A549 (cell line): ENCODE data around the gene TTYH3. TPM values are rescaled to one million over a fixed set of nuclear protein-coding genes. Genes with fewer than 3 reads are reported as not detected.

ENCODE experiments used
- ATAC-seq, 2 experiments: fragments of 200-7000 bp in 1 of 2; fragments of >200 bp in 1 of 2; cut with Nextera tagmentation in 1 of 2; cut with Tn5 transposase in 1 of 2; 3 replicates each; pipeline versions ENCODE4 v1.8.0 to v1.9.1; 2018 to 2020; ENCODE audit warnings: mild to moderate bottlenecking in 1 of 2, moderate library complexity in 1 of 2
- CTCF ChIA-PET: fragments of 300-600 bp; sonication (Branson Sonifier 250); formaldehyde crosslinking; extraction: SDS; loops from one replicate; lab custom pipeline; 2021; ENCODE audit warnings: antibody characterized with exemption, inconsistent platforms; lab: Yijun Ruan, JAX
- POLR2A ChIA-PET: fragments of 350-600 bp; formaldehyde crosslinking; extraction: SDS; loops from one replicate; lab custom pipeline; 2021; ENCODE audit warnings: antibody characterized with exemption, inconsistent platforms; lab: Yijun Ruan, JAX
- DNase-seq, 2 experiments: peaks; one replicate each; pipeline versions ENCODE4 v3.0.0 to v3.0.0-alpha.2; 2011 to 2016; ENCODE audit warnings: low read depth in 1 of 2, low spot score in 1 of 2
- FAIRE-seq: peaks from 2 replicates; lab custom pipeline; 2011; peaks lifted over from hg19 to GRCh38; lab: Jason Lieb, UNC
- H3K27ac ChIP-seq, 2 experiments: fragments of >200 bp; sonication (Bioruptor Twin); formaldehyde crosslinking; 3 replicates each; pipeline ENCODE4 v1.5.1; 2016 to 2017
- H3K4me1 ChIP-seq: fragments of >200 bp; sonication (Bioruptor Twin); formaldehyde crosslinking; 3 replicates; pipeline ENCODE4 v1.6.1; 2016
- H3K4me2 ChIP-seq: fragments of >200 bp; sonication (Bioruptor Twin); formaldehyde crosslinking; 3 replicates; pipeline ENCODE4 v1.6.1; 2016
- H3K4me3 ChIP-seq: fragments of >200 bp; sonication (Bioruptor Twin); formaldehyde crosslinking; 3 replicates; pipeline ENCODE4 v1.5.1; 2016
- H3K9me3 ChIP-seq: fragments of >200 bp; sonication (Bioruptor Twin); formaldehyde crosslinking; 3 replicates; pipeline ENCODE4 v1.6.1; 2016
- BHLHE40 ChIP-seq: IDR thresholded peaks from 2 replicates; pipeline ENCODE4 v1.6.1; 2012; ENCODE audit warnings: low read depth, low read length, inconsistent platforms
- CBX2 ChIP-seq: fragments of 200-600 bp; sonication (generic); IDR thresholded peaks from 2 replicates; pipeline ENCODE4 v1.6.1; 2016; ENCODE audit warnings: low read depth, mild to moderate bottlenecking, borderline replicate concordance
- CHD2 ChIP-seq: fragments of 150-350 bp; IDR thresholded peaks from 2 replicates; pipeline ENCODE4 v1.6.1; 2014; ENCODE audit warnings: low read length; ENCODE audit not compliant: partially characterized antibody
- FOXS1 ChIP-seq: fragments of 250-450 bp; sonication (Bioruptor Pico); IDR thresholded peaks from 2 replicates; pipeline ENCODE4 v1.5.0; 2020; ENCODE audit warnings: mild to moderate bottlenecking, moderate library complexity
- HOXA7 ChIP-seq: fragments of 250-450 bp; sonication (Bioruptor Pico); IDR thresholded peaks from 2 replicates; pipeline ENCODE4 v1.5.0; 2020; ENCODE audit warnings: mild to moderate bottlenecking, moderate library complexity
- HOXB13 ChIP-seq: fragments of 250-450 bp; sonication (Bioruptor Pico); IDR thresholded peaks from 2 replicates; pipeline ENCODE4 v1.5.0; 2020; ENCODE audit warnings: low read depth, mild to moderate bottlenecking, moderate library complexity
- JUNB ChIP-seq: fragments of >200 bp; sonication (Bioruptor Twin); formaldehyde crosslinking; IDR thresholded peaks from 2 replicates; pipeline ENCODE4 v1.6.1; 2016
- KDM1A ChIP-seq: fragments of 200-600 bp; sonication (generic); IDR thresholded peaks from 2 replicates; pipeline ENCODE4 v1.6.1; 2016; ENCODE audit warnings: low read depth, mild to moderate bottlenecking
- KDM5A ChIP-seq: fragments of 200-600 bp; sonication (generic); IDR thresholded peaks from 2 replicates; pipeline ENCODE4 v1.6.1; 2016; ENCODE audit warnings: antibody characterized with exemption, mild to moderate bottlenecking
- MAFK ChIP-seq: fragments of 450-650 bp; IDR thresholded peaks from 2 replicates; pipeline ENCODE4 v1.6.1; 2014; ENCODE audit not compliant: partially characterized antibody
- MAX ChIP-seq: IDR thresholded peaks from 2 replicates; pipeline ENCODE4 v1.6.1; 2012
- MAZ ChIP-seq: fragments of 150-350 bp; IDR thresholded peaks from 2 replicates; pipeline ENCODE4 v1.6.1; 2014; ENCODE audit warnings: antibody characterized with exemption, low read depth, low read length, borderline replicate concordance
- NR3C1 ChIP-seq: fragments of >200 bp; sonication (Bioruptor Twin); formaldehyde crosslinking; IDR thresholded peaks from 3 replicates; pipeline ENCODE4 v1.6.1; 2017
- RAD21 ChIP-seq, 2 experiments: fragments of >200 bp in 1 of 2; sonication (Bioruptor Twin) in 1 of 2; formaldehyde crosslinking in 1 of 2; IDR thresholded peaks in 1 of 2; conservative IDR thresholded peaks in 1 of 2; 2 replicates in 1 of 2; 3 replicates in 1 of 2; pipeline ENCODE4 v1.6.1; 2012 to 2018; ENCODE audit warnings: inconsistent platforms in 1 of 2
- RARB ChIP-seq: fragments of 250-450 bp; sonication (Bioruptor Pico); IDR thresholded peaks from 2 replicates; pipeline ENCODE4 v1.8.0; 2021; ENCODE audit warnings: mild to moderate bottlenecking, moderate library complexity
- RNF2 ChIP-seq: fragments of 200-600 bp; sonication (generic); IDR thresholded peaks from 2 replicates; pipeline ENCODE4 v1.6.1; 2016; ENCODE audit warnings: low read depth, mild to moderate bottlenecking, antibody characterized with exemption, moderate library complexity, borderline replicate concordance
- SMC3 ChIP-seq: fragments of >200 bp; sonication (Bioruptor Twin); formaldehyde crosslinking; IDR thresholded peaks from 3 replicates; pipeline ENCODE4 v1.6.1; 2018; ENCODE audit warnings: inconsistent platforms
- SREBF2 ChIP-seq: fragments of 450-650 bp; IDR thresholded peaks from 2 replicates; pipeline ENCODE4 v1.6.1; 2014; ENCODE audit warnings: mild to moderate bottlenecking, moderate library complexity
- ZFP36 ChIP-seq: fragments of 450-650 bp; IDR thresholded peaks from 2 replicates; pipeline ENCODE4 v1.6.1; 2014; ENCODE audit warnings: borderline replicate concordance; ENCODE audit not compliant: partially characterized antibody
- ZNF302 ChIP-seq: fragments of 250-450 bp; sonication (Bioruptor Pico); IDR thresholded peaks from 2 replicates; pipeline ENCODE4 v1.9.0; 2021; ENCODE audit warnings: inconsistent platforms, mild to moderate bottlenecking, moderate library complexity
- ZSCAN20 ChIP-seq: fragments of 250-450 bp; sonication (Bioruptor Pico); IDR thresholded peaks from 2 replicates; pipeline ENCODE4 v1.8.0; 2022; ENCODE audit warnings: mild to moderate bottlenecking, moderate library complexity
- WGBS: methylation state at CpG from one replicate; pipeline ENCODE4 v1.1.6; 2017; ENCODE audit errors: missing lambda C conversion rate; 5-methylcytosine and 5-hydroxymethylcytosine counted together
- polyA plus RNA-seq, 4 experiments: library from polyadenylated mRNA; depleted of rRNA in 3 of 4; stranded (reverse); fragments of >200 nt; fragmentation: RNase III in 1 of 4; extraction: RNeasy Plus Mini Kit Qiagen cat#74134 plus additional on column Dnase treatment in 1 of 4; gene quantifications; 2 replicates in 3 of 4; 3 replicates in 1 of 4; pipeline ENCODE4 v1.2.3, GENCODE V29; 2011 to 2017
- TF ChIP-seq, protein P1 (sequence below): fragments of 150-350 bp; IDR thresholded peaks from 2 replicates; pipeline ENCODE4 v1.6.1; 2014; ENCODE audit warnings: low read depth, mild to moderate bottlenecking, low read length
- TF ChIP-seq, protein P2 (sequence below): fragments of >200 bp; sonication (Bioruptor Twin); formaldehyde crosslinking; IDR thresholded peaks from 3 replicates; pipeline ENCODE4 v1.5.1; 2016
- TF ChIP-seq, protein P3 (sequence below): fragments of >200 bp; sonication (Bioruptor Twin); formaldehyde crosslinking; IDR thresholded peaks from 2 replicates; pipeline ENCODE4 v1.6.1; 2016
- TF ChIP-seq, protein P4 (sequence below): IDR thresholded peaks from 2 replicates; pipeline ENCODE4 v1.6.1; 2012; ENCODE audit warnings: low read depth, borderline replicate concordance

The TTYH3 gene
- polyA plus RNA-seq, 2 of the 4 experiments (the other 2 are of a cell fraction): 11.3 to 43.6 TPM

- TF ChIP-seq, protein P1, sequence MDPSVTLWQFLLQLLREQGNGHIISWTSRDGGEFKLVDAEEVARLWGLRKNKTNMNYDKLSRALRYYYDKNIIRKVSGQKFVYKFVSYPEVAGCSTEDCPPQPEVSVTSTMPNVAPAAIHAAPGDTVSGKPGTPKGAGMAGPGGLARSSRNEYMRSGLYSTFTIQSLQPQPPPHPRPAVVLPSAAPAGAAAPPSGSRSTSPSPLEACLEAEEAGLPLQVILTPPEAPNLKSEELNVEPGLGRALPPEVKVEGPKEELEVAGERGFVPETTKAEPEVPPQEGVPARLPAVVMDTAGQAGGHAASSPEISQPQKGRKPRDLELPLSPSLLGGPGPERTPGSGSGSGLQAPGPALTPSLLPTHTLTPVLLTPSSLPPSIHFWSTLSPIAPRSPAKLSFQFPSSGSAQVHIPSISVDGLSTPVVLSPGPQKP: no peak
- TF ChIP-seq MAZ: no peak
These were observed 14.5 kb downstream of the TTYH3 start (continued) for GRCh38 chr7:2646336-2646679.

DNA sequence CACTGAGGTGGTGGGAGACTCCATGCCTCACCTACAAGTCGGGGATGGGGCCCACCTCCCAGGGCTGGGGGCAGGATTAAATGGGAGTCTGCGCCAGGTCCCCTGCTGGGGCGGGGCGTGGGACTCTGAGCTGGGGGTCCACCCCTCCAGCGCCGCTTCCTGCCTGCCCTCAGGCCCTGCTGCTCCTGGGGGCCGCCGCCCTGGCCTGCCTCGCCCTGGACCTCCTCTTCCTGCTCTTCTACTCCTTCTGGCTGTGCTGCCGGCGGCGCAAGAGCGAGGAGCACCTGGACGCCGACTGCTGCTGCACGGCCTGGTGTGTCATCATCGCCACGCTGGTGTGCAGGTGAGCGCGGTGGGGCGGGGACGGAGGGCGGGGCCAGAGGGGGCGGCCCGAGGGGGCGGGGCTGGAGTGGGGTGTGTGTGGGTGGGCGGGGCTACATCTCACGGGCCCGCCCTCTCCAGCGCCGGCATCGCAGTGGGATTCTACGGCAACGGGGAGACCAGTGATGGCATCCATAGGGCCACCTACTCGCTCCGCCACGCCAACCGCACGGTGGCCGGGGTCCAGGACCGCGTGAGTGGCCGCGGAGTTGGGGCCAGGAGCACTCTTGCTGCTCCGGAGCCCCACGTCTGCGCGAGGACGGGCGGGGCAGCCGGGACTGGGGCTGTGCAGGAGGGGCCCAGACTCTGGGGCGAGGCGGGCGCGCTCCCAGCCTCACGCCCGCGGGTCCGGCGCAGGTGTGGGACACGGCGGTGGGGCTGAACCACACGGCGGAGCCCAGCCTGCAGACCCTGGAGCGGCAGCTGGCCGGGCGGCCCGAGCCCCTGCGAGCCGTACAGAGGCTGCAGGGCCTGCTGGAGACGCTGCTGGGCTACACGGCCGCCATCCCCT, 15.1 kb downstream of the TTYH3 start:
- POLR2A ChIA-PET: no interaction called here
- H3K27ac ChIP-seq: 0 out of 6 replicates have a peak overlapping the region, but pooled peaks of 1 of the 2 experiments have one; percentile 2
- TF ChIP-seq CHD2 (no peak), MAX (no peak), JUNB (no peak), RNF2 (no peak), KDM1A (no peak), HOXA7 (CRISPR knock-in tag) (no peak), FOXS1 (CRISPR knock-in tag) (no peak), SMC3 (no peak), ZSCAN20 (CRISPR knock-in tag) (no peak), HOXB13 (CRISPR knock-in tag) (no peak)
- TF ChIP-seq, protein P2, sequence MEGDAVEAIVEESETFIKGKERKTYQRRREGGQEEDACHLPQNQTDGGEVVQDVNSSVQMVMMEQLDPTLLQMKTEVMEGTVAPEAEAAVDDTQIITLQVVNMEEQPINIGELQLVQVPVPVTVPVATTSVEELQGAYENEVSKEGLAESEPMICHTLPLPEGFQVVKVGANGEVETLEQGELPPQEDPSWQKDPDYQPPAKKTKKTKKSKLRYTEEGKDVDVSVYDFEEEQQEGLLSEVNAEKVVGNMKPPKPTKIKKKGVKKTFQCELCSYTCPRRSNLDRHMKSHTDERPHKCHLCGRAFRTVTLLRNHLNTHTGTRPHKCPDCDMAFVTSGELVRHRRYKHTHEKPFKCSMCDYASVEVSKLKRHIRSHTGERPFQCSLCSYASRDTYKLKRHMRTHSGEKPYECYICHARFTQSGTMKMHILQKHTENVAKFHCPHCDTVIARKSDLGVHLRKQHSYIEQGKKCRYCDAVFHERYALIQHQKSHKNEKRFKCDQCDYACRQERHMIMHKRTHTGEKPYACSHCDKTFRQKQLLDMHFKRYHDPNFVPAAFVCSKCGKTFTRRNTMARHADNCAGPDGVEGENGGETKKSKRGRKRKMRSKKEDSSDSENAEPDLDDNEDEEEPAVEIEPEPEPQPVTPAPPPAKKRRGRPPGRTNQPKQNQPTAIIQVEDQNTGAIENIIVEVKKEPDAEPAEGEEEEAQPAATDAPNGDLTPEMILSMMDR: no peak
- TF ChIP-seq, protein P3, sequence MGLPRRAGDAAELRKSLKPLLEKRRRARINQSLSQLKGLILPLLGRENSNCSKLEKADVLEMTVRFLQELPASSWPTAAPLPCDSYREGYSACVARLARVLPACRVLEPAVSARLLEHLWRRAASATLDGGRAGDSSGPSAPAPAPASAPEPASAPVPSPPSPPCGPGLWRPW: no peak
- TF ChIP-seq, all 56 proteins: peak for 0
- DNase-seq (no peak), FAIRE-seq (no peak), ATAC-seq (peak in 1 of 2 experiments; percentile 18; a peak in 1 of 6 replicates)
- 89% methylated on average over 32 of the region's 73 CpGs for WGBS
- Histone ChIP-seq H3K4me3 (no peak overlapping the region), H3K9me3 (no peaks in the 10 kb centered on the region), H3K4me1 (peaks cover 8% of the 10 kb centered on the region; the same call in 2 of the 3 replicates), H3K4me2 (no peak overlapping the region)
- CTCF ChIA-PET: no interaction called here

- no peak overlapping the region for H3K4me3 ChIP-seq
- no peak overlapping the region for H3K4me2 ChIP-seq
- POLR2A ChIA-PET: interaction anchor here (0.5 kb wide), 1 partner anchor 40 kb away, joined by 3 read pairs; no protein-coding TSS in a partner anchor
- H3K27ac ChIP-seq: no peak overlapping the region
- H3K4me1 ChIP-seq: peaks cover 7% of the 10 kb centered on the region; the same call in 1 of the 3 replicates
- ATAC-seq (no peak), FAIRE-seq (no peak), DNase-seq (no peak)
- CTCF ChIA-PET: interaction anchor here (1.4 kb wide), 1 partner anchor 23 kb away, joined by 4 read pairs; no protein-coding TSS in a partner anchor
- H3K9me3 ChIP-seq: no peaks in the 10 kb centered on the region
- 87% methylated on average over 8 of the region's 15 CpGs for WGBS
- TF ChIP-seq, protein P1: no peak
- TF ChIP-seq CBX2 (no peak), MAFK (no peak), RNF2 (no peak), MAX (no peak), RAD21 (conservative IDR thresholded peaks at IDR 0.05 in 1 of 2, IDR thresholded peaks at IDR 0.05 in 1 of 2) (no peak), NR3C1 (no peak), BHLHE40 (no peak), SREBF2 (no peak), ZFP36 (no peak), RARB (CRISPR knock-in tag) (no peak), ZNF302 (no peak), SMC3 (no peak), KDM5A (no peak)
- TF ChIP-seq, protein P4, sequence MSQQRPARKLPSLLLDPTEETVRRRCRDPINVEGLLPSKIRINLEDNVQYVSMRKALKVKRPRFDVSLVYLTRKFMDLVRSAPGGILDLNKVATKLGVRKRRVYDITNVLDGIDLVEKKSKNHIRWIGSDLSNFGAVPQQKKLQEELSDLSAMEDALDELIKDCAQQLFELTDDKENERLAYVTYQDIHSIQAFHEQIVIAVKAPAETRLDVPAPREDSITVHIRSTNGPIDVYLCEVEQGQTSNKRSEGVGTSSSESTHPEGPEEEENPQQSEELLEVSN: no peak
- TF ChIP-seq, protein P2: no peak
These were observed 15.9 kb downstream of the TTYH3 start for GRCh38 chr7:2647594-2648172.
